Measurements from ENCODE around the gene SORCS3.

- TF ChIP-seq CTCF (IDR thresholded peaks at IDR 0.05; ENCODE audit: insufficient read depth, low read length, poor library complexity, severe bottlenecking) (no peak), EZH2phosphoT487 (conservative IDR thresholded peaks at IDR 0.05; ENCODE audit: low read length) (no peak)
Measured at GRCh38 chr10:104941662-104942061, 300.6 kb downstream of the SORCS3 start.
